Kidney epithelial cell (primary cell): ENCODE data around the gene LMX1B. TPM values are rescaled to one million over a fixed set of nuclear protein-coding genes. Genes with fewer than 3 reads are reported as not detected.

ENCODE experiments used
- DNase-seq: peaks from one replicate; pipeline ENCODE4 v3.0.0-alpha.2; 2010; ENCODE audit warnings: low read depth
- H3K27me3 ChIP-seq: 2 replicates; pipeline ENCODE4 v1.6.0; 2011; ENCODE audit warnings: low read length; ENCODE audit not compliant: control insufficient read depth, insufficient read depth
- H3K36me3 ChIP-seq: 2 replicates; pipeline ENCODE4 v1.5.1; 2011; ENCODE audit warnings: low read length; ENCODE audit not compliant: control insufficient read depth, insufficient read depth
- H3K4me3 ChIP-seq: 2 replicates; pipeline ENCODE4 v1.5.1; 2011; ENCODE audit warnings: low read depth, mild to moderate bottlenecking, control low read depth, low read length
- total RNA-seq: library from RNA; depleted of rRNA; stranded (reverse); fragments of >200 nt; gene quantifications from 2 replicates; pipeline ENCODE4 v1.2.3, GENCODE V29; 2015
- TF ChIP-seq, protein P1 (sequence below): IDR thresholded peaks from 2 replicates; pipeline ENCODE4 v1.5.1; 2011; ENCODE audit warnings: mild to moderate bottlenecking, moderate library complexity, low read length, control low read depth, inconsistent platforms; ENCODE audit not compliant: insufficient read depth, poor library complexity, severe bottlenecking

Gene LMX1B
- total RNA-seq, 1 donor from 2014 or later: 2.6 TPM

GRCh38 chr9:126581893-126582292 lies 31.8 kb upstream of the LMX1B start:
- TF ChIP-seq, protein P1, sequence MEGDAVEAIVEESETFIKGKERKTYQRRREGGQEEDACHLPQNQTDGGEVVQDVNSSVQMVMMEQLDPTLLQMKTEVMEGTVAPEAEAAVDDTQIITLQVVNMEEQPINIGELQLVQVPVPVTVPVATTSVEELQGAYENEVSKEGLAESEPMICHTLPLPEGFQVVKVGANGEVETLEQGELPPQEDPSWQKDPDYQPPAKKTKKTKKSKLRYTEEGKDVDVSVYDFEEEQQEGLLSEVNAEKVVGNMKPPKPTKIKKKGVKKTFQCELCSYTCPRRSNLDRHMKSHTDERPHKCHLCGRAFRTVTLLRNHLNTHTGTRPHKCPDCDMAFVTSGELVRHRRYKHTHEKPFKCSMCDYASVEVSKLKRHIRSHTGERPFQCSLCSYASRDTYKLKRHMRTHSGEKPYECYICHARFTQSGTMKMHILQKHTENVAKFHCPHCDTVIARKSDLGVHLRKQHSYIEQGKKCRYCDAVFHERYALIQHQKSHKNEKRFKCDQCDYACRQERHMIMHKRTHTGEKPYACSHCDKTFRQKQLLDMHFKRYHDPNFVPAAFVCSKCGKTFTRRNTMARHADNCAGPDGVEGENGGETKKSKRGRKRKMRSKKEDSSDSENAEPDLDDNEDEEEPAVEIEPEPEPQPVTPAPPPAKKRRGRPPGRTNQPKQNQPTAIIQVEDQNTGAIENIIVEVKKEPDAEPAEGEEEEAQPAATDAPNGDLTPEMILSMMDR: no peak
- H3K27me3 ChIP-seq: peaks cover 32% of the 10 kb centered on the region
- no peak for DNase-seq
- H3K4me3 ChIP-seq: no peak overlapping the region
- H3K36me3 ChIP-seq: no peaks in the 10 kb centered on the region

DNA sequence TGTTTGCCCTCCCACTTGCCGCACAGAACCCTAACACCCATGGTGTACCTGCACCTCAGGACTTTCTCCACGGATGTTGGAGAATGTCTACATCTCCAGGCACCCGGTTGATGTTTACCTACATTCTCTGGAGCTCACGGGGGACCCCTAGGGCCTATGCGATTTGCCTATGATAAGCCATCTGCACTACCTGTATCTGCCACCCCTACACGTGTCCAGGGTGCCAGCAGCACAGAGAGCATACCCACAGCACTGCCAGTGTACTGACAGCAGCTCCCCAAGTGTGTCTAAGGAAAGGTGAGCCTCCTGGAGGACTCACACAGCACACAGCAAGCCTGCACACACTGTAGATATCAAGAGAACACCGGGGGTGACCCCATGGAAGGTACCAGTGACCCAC lies 31.3 kb upstream of the LMX1B start:
- DNase-seq: no peak
- Histone ChIP-seq H3K36me3 (no peaks in the 10 kb centered on the region), H3K4me3 (no peak overlapping the region), H3K27me3 (peaks cover 32% of the 10 kb centered on the region)
- TF ChIP-seq, protein P1: no peak

DNA sequence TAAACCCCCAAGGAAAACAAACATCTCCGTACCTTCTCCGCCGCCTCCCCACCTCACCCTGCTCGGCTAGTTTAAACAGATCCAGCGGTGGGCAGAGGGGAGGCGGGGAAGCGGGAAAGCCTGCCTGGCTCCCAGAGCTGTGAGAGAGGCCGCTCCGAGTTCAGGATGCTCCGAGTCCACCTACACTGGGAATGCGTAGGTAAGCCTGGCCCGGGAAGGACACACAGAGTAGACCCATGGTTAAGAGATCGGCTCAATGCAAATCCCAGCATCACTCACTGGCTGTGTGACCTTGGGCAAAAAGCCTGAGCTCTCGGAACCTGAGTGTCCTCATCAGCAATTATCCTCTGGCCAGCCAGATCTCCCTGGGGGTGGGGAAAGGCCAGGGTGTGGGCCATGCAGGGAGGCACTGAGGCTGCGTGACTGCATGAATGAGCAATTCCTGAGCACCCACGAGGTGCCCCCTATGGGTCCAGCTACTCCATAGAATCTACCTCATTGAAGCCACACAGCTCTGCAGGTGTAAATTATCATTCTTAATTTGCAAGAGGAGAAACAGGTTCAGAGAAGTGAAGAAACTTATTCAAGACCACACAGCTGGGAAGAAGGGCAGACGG lies 30.5 kb upstream of the LMX1B start:
- Histone ChIP-seq H3K4me3 (no peak overlapping the region), H3K27me3 (peaks cover 37% of the 10 kb centered on the region), H3K36me3 (no peaks in the 10 kb centered on the region)
- TF ChIP-seq, protein P1: no peak
- DNase-seq: no peak

GRCh38 chr9:126584611-126585010 lies 29.1 kb upstream of the LMX1B start:
- peaks cover 36% of the 10 kb centered on the region for H3K27me3 ChIP-seq
- no peaks in the 10 kb centered on the region for H3K36me3 ChIP-seq
- TF ChIP-seq, protein P1: no peak
- DNase-seq: no peak
- H3K4me3 ChIP-seq: no peak overlapping the region

GRCh38 chr9:126586236-126586635 lies 27.5 kb upstream of the LMX1B start:
- TF ChIP-seq, protein P1: no peak
- Histone ChIP-seq H3K27me3 (peaks cover 34% of the 10 kb centered on the region), H3K36me3 (no peaks in the 10 kb centered on the region), H3K4me3 (no peak overlapping the region)
- DNase-seq: no peak
